WI38 (cell line): ENCODE results near the gene PRDM16.

Experiments
- H3K4me3 ChIP-seq: 2 replicates; pipeline ENCODE4 v1.5.1; 2011; ENCODE audit warnings: low read depth, mild to moderate bottlenecking, control low read depth, low read length
- CTCF ChIP-seq: IDR thresholded peaks from 2 replicates; pipeline ENCODE4 v1.5.1; 2012; ENCODE audit warnings: low read depth, mild to moderate bottlenecking, control low read depth, low read length

PRDM16 gene

GRCh38 chr1:3134381-3135072, 65.5 kb downstream of the PRDM16 start:
- no peak for TF ChIP-seq CTCF

GRCh38 chr1:3135073-3135702, 66.2 kb downstream of the PRDM16 start:
- no peak for TF ChIP-seq CTCF
- no peak overlapping the region for H3K4me3 ChIP-seq

More at GRCh38 chr1:3134381-3135072, 65.5 kb downstream of the PRDM16 start:
- no peak overlapping the region for H3K4me3 ChIP-seq

GRCh38 chr1:3135744-3136455, 66.9 kb downstream of the PRDM16 start:
- H3K4me3 ChIP-seq: no peak overlapping the region
- TF ChIP-seq CTCF: no peak

GRCh38 chr1:3136532-3136931, 67.5 kb downstream of the PRDM16 start:
- H3K4me3 ChIP-seq: no peak overlapping the region
- no peak for TF ChIP-seq CTCF

- no peak overlapping the region for H3K4me3 ChIP-seq
- no peak for TF ChIP-seq CTCF
Measured at GRCh38 chr1:3137111-3138100, 68.4 kb downstream of the PRDM16 start.

GRCh38 chr1:3138623-3139151, 69.7 kb downstream of the PRDM16 start:
- no peak for TF ChIP-seq CTCF
- no peak overlapping the region for H3K4me3 ChIP-seq
